Measurements from ENCODE around the gene FXYD3. TPM values are rescaled to one million over a fixed set of nuclear protein-coding genes. Genes with fewer than 3 reads are reported as not detected.

The FXYD3 gene
- total and polyA plus RNA-seq, 2 of the 13 experiments (the other 11 are each of a cell fraction or from before 2014, with no cell fraction given), result 4.9 TPM; not detected in 1

DNA sequence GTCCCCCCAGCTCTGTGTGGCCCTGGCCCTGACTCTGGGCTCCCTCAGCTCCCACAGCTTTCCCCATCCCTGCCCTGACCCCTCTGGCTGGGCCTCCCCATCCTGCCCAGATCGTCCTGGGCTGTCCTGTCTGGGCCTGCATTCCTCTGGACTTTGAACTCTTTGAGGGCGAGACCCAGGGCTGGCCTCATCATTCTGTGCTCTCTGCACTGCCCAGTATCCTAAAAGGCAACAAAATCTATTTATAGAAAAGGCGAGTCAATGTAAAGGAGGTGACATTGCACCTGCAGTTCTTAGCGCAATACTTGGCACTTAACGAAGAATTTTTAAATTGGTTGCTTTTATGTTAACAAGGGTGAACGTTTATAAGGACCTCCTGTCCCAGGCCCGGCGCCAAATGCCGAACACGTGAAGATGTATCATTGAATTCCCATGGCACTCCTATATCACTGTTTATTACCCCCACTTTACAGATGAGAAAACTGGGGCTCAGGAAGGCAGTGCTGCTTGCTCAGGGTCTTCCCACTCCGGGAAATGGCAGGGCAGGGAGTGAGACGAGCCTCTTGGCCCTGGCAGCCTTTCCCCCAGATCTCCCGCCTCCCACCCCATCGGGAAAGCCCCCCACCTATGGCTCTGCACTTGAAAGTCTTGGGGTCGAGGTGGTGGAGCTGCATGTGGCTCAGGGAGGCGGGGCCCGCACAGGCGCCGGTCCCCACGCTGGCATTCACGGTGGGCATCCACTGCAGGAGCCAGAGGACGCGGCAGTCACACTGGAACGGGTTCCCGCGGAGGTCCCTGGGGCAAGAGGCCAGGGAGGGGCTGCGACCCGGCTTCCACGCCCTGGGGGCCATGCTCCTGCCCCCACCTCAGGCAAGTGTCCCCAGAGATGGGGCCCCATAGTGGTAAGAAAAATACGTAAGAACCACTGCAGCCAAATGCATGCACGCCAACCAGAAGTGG, 15.4 kb downstream of the FXYD3 start (continued):
- TF ChIP-seq GABPB1 (CRISPR knock-in tag; IDR thresholded peaks at IDR 0.05) (no peak), MED1 (CRISPR knock-in tag; IDR thresholded peaks at IDR 0.05) (peak; percentile 93), FOXP1 (IDR thresholded peaks at IDR 0.05) (no peak), FOXP1 (CRISPR knock-in tag; IDR thresholded peaks at IDR 0.05) (peak; percentile 66; the same call in 1 of the 2 replicates), ZNF333 (CRISPR knock-in tag; IDR thresholded peaks at IDR 0.05; ENCODE audit: borderline replicate concordance) (no peak; the same call in 1 of the 2 replicates), SKI (IDR thresholded peaks at IDR 0.05; ENCODE audit: partially characterized antibody) (no peak), ZNF891 (CRISPR knock-in tag; IDR thresholded peaks at IDR 0.05) (no peak), ELF3 (CRISPR knock-in tag; IDR thresholded peaks at IDR 0.05) (0 out of 2 replicates have a peak, but pooled peaks have one; percentile 18), FOXJ3 (CRISPR knock-in tag; IDR thresholded peaks at IDR 0.05; ENCODE audit: borderline replicate concordance) (no peak), ZNF441 (CRISPR knock-in tag; IDR thresholded peaks at IDR 0.05; ENCODE audit: borderline replicate concordance) (0 out of 2 replicates have a peak, but pooled peaks have one; percentile 8), POLR2AphosphoS5 (IDR thresholded peaks at IDR 0.05; ENCODE audit: low read depth, low read length) (peak; percentile 35)
- TF ChIP-seq, protein P1, sequence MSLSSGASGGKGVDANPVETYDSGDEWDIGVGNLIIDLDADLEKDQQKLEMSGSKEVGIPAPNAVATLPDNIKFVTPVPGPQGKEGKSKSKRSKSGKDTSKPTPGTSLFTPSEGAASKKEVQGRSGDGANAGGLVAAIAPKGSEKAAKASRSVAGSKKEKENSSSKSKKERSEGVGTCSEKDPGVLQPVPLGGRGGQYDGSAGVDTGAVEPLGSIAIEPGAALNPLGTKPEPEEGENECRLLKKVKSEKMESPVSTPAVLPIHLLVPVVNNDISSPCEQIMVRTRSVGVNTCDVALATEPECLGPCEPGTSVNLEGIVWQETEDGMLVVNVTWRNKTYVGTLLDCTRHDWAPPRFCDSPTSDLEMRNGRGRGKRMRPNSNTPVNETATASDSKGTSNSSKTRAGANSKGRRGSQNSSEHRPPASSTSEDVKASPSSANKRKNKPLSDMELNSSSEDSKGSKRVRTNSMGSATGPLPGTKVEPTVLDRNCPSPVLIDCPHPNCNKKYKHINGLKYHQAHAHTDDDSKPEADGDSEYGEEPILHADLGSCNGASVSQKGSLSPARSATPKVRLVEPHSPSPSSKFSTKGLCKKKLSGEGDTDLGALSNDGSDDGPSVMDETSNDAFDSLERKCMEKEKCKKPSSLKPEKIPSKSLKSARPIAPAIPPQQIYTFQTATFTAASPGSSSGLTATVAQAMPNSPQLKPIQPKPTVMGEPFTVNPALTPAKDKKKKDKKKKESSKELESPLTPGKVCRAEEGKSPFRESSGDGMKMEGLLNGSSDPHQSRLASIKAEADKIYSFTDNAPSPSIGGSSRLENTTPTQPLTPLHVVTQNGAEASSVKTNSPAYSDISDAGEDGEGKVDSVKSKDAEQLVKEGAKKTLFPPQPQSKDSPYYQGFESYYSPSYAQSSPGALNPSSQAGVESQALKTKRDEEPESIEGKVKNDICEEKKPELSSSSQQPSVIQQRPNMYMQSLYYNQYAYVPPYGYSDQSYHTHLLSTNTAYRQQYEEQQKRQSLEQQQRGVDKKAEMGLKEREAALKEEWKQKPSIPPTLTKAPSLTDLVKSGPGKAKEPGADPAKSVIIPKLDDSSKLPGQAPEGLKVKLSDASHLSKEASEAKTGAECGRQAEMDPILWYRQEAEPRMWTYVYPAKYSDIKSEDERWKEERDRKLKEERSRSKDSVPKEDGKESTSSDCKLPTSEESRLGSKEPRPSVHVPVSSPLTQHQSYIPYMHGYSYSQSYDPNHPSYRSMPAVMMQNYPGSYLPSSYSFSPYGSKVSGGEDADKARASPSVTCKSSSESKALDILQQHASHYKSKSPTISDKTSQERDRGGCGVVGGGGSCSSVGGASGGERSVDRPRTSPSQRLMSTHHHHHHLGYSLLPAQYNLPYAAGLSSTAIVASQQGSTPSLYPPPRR (CRISPR knock-in tag; IDR thresholded peaks at IDR 0.05; ENCODE audit: borderline replicate concordance), result peak; percentile 13; the same call in 1 of the 2 replicates
- TF ChIP-seq, protein P2, sequence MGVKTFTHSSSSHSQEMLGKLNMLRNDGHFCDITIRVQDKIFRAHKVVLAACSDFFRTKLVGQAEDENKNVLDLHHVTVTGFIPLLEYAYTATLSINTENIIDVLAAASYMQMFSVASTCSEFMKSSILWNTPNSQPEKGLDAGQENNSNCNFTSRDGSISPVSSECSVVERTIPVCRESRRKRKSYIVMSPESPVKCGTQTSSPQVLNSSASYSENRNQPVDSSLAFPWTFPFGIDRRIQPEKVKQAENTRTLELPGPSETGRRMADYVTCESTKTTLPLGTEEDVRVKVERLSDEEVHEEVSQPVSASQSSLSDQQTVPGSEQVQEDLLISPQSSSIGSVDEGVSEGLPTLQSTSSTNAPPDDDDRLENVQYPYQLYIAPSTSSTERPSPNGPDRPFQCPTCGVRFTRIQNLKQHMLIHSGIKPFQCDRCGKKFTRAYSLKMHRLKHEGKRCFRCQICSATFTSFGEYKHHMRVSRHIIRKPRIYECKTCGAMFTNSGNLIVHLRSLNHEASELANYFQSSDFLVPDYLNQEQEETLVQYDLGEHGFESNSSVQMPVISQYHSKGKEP (CRISPR knock-in tag; IDR thresholded peaks at IDR 0.05), result 0 out of 2 replicates have a peak, but pooled peaks have one; percentile 37
- TF ChIP-seq, protein P3, sequence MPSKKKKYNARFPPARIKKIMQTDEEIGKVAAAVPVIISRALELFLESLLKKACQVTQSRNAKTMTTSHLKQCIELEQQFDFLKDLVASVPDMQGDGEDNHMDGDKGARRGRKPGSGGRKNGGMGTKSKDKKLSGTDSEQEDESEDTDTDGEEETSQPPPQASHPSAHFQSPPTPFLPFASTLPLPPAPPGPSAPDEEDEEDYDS (CRISPR knock-in tag; IDR thresholded peaks at IDR 0.05), result peak; percentile 65; the same call in 1 of the 2 replicates
- TF ChIP-seq, protein P4, sequence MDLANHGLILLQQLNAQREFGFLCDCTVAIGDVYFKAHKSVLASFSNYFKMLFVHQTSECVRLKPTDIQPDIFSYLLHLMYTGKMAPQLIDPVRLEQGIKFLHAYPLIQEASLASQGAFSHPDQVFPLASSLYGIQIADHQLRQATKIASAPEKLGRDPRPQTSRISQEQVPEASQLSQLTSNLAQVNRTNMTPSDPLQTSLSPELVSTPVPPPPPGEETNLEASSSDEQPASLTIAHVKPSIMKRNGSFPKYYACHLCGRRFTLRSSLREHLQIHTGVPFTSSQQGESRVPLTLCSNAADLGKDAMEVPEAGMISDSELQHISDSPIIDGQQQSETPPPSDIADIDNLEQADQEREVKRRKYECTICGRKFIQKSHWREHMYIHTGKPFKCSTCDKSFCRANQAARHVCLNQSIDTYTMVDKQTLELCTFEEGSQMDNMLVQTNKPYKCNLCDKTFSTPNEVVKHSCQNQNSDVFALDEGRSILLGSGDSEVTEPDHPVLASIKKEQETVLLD (CRISPR knock-in tag; IDR thresholded peaks at IDR 0.05; ENCODE audit: low read depth), result no peak
- TF ChIP-seq, protein P5, sequence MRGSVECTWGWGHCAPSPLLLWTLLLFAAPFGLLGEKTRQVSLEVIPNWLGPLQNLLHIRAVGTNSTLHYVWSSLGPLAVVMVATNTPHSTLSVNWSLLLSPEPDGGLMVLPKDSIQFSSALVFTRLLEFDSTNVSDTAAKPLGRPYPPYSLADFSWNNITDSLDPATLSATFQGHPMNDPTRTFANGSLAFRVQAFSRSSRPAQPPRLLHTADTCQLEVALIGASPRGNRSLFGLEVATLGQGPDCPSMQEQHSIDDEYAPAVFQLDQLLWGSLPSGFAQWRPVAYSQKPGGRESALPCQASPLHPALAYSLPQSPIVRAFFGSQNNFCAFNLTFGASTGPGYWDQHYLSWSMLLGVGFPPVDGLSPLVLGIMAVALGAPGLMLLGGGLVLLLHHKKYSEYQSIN (CRISPR knock-in tag; IDR thresholded peaks at IDR 0.05; ENCODE audit: borderline replicate concordance), result no peak
- TF ChIP-seq, protein P6, sequence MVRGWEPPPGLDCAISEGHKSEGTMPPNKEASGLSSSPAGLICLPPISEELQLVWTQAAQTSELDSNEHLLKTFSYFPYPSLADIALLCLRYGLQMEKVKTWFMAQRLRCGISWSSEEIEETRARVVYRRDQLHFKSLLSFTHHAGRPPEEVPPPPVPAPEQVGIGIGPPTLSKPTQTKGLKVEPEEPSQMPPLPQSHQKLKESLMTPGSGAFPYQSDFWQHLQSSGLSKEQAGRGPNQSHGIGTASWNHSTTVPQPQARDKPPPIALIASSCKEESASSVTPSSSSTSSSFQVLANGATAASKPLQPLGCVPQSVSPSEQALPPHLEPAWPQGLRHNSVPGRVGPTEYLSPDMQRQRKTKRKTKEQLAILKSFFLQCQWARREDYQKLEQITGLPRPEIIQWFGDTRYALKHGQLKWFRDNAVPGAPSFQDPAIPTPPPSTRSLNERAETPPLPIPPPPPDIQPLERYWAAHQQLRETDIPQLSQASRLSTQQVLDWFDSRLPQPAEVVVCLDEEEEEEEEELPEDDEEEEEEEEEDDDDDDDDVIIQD (CRISPR knock-in tag; IDR thresholded peaks at IDR 0.05; ENCODE audit: low read depth), result 0 out of 2 replicates have a peak, but pooled peaks have one; percentile 50
